Sciatic nerve (tissue), 2 donors: Measurements from ENCODE around the gene CCNY. TPM values are rescaled to one million over a fixed set of nuclear protein-coding genes. Genes with fewer than 3 reads are reported as not detected.
A peak's percentile ranks its signal among the peaks of the same experiment; 100 is the strongest.

ENCODE experiments used
- ATAC-seq: fragments of 200-7000 bp; cut with Tn5 transposase; one replicate; pipeline ENCODE4 v1.9.1; 2020; ENCODE audit warnings: mild to moderate bottlenecking, moderate library complexity
- DNase-seq: peaks from one replicate; pipeline ENCODE4 v3.0.0-alpha.2; 2020; ENCODE audit warnings: low spot score
- intact Hi-C: fragments of 100-400 bp; cut with DNase I; formaldehyde crosslinking; loops from one replicate; pipeline ENCODE4 v1.14.2; 2022
- total RNA-seq: library from RNA; stranded (reverse); fragmentation: NEBNext Ultra II Directional; extraction: Animal tissue kit (Norgen Biotek cat#: 25700); gene quantifications from one replicate; pipeline ENCODE4 v1.2.1, GENCODE V29; 2021
- donor health status: DM: no; HTN: no; CAD: no.
- donor health status: DM: no; HTN: no; CAD: no.

CCNY gene
- total RNA-seq, 1 donor from 2014 or later: 65.3 TPM

- intact Hi-C loops: no loop called here
- DNase-seq (no peak), ATAC-seq (no peak)
Measured at GRCh38 chr10:35458500-35459448, 122.5 kb downstream of the CCNY start.

DNA sequence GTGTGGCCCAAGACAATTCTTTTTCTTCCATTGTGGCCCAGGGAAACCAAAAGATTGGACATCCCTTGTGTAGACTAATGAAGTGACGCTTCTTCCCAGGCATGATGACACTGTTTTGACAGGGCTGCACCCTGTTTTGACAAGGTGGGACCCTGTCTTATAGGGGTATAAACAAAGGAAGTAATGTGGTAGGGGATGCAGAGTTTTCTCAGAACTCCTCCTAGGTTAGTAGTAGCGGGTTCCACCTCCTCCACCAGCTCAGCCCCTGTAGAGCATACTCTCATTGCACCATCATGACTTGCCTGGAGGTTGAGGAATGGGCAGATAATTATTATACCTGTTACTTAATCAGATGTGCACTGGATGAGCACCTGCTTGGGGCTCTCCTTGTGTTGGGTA is 123.1 kb downstream of the CCNY start:
- intact Hi-C loops: no loop called here
- ATAC-seq (no peak), DNase-seq (no peak)

GRCh38 chr10:35460852-35461460 is 124.6 kb downstream of the CCNY start:
- ATAC-seq: no peak
- no peak for DNase-seq
- intact Hi-C loops: no loop called here

DNA sequence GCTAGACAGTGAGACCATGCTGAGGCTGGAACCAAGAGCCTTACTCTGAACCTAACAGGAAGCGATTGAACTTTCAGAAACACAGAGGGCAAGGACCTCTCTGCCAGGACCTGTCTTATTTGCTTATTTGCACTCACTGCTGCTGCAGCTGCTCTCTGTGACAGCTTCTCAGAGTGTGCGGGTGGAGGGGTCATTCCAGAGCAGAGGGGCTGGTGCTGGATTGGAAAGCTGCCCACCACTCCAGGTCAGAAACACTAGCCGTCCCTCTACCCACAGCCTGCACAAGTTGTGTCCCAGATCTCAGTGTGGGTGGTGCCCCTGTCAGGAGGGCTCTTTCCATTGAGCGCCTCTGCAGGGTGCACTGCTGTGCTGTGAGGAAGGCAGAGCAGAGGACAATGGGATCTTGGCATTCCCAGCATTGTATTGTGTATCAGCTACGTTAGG is 126.2 kb downstream of the CCNY start:
- peak; percentile 35 for ATAC-seq
- DNase-seq: no peak
- intact Hi-C loops: no loop called here

DNA sequence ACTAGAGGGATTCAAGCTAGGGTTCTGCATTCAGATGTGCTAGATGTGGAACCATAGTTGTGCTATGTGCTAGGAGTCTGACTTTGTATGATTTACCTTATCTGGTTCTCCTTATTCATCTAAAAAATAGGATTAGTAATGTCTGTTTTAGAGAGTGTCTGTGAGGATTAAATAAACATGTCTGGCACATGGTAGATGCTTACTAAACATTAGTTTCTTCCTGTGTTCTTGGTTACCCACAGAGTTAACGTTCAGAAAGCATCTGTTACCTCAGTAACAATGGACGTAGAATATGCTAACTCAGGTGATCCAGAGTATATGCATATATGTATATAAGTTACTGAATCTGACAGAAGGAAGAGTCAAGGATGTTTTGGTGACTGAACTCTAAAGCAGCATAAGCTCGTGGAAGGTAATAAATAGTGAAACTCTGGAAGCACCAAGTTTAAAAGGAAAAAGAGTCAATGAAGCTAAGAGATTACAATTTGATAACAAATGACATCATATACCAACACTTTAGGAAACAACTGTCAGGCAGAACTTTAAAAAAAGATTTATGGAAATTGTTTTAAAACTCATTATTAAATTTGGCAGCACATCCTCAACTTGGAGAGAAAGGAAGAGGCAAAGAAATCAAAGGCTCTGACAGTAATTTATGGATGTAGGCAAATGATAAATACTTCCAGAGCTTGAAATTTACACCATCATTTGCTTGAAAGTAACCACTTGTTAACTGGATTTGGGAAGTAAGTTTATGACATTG is 127.0 kb downstream of the CCNY start:
- ATAC-seq: no peak
- intact Hi-C loops: no loop called here
- no peak for DNase-seq

GRCh38 chr10:35463878-35464277 is 127.6 kb downstream of the CCNY start:
- intact Hi-C loops: no loop called here
- no peak for DNase-seq
- ATAC-seq: no peak

DNA sequence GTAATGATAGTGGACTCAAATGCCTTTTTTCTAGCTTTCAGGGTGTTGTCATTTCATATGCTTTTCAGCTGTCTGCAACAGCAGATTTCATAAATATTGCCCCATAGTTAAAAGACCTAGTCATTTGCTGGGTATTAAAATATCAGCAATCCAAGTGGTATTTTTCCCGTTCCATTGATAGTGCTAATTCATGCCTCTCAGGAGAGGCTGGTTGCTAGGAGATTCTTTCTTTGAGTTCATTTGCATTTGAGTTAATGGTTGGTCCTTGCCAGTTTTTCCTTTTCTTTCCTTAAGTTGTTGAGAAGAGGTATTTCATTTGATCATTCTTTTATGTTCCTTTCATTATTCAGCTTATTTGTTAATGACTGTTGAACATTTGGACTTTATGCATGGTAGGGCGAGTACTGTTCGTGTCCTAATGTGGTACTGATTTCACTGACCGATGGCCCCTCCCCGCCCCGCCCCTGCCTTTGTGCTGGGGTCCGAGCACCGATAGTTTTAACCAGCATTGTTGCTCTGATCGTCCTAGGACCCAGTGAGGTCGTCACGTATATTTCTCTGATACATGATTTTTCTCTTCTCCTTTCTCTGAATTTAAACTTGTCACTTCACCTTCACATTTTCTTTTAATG is 128.6 kb downstream of the CCNY start:
- DNase-seq (no peak), ATAC-seq (no peak)
- intact Hi-C loops: no loop called here

DNA sequence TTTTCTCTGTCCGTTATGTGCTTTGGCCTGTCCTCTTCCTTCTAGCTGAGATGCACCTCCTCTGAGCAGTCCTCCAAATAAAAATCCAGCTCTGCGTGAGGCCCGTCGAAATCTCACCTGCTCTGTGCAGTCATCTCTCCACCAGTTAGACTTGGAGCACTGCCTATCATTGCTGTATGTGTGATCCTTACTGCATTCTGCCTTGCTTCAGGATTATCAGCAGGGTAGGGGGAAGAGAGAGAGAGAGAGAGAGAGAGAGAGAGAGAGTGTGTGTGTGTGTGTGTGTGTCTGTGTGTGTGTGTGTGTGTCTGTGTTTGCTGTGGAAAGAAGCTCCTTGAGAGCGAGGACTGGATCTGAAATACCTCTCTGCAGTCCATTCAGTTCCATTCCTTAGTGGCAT is 129.4 kb downstream of the CCNY start:
- no peak for DNase-seq
- no peak for ATAC-seq
- intact Hi-C loops: no loop called here

GRCh38 chr10:35466170-35466569 is 129.9 kb downstream of the CCNY start:
- intact Hi-C loops: no loop called here
- DNase-seq (no peak), ATAC-seq (no peak)

DNA sequence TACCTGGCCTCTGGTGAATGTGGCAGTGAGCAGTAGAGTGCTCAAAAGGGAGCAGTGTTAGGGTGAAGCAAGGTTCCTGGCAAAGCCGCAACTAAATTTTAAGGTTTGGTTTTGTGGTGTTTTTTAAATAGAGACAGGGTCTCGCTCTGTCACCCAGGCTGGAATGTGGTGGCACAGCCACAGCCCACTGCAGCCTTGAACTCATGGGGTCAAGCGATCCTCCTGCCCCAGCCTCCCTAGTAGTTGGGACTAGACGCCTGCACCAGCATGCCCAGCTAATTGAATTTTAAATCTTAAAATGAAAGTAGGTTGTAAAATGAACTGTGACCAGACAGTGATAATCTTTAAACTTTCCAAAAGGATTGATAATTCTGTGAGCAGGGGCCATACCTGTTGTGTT is 130.4 kb downstream of the CCNY start:
- ATAC-seq (no peak), DNase-seq (no peak)
- intact Hi-C loops: no loop called here

- intact Hi-C loops: no loop called here
- no peak for DNase-seq
- no peak for ATAC-seq
Measured at GRCh38 chr10:35467186-35467585, 130.9 kb downstream of the CCNY start.

GRCh38 chr10:35470248-35470924 is 134.1 kb downstream of the CCNY start:
- ATAC-seq (peak; percentile 59), DNase-seq (no peak)
- intact Hi-C loops: no loop called here

DNA sequence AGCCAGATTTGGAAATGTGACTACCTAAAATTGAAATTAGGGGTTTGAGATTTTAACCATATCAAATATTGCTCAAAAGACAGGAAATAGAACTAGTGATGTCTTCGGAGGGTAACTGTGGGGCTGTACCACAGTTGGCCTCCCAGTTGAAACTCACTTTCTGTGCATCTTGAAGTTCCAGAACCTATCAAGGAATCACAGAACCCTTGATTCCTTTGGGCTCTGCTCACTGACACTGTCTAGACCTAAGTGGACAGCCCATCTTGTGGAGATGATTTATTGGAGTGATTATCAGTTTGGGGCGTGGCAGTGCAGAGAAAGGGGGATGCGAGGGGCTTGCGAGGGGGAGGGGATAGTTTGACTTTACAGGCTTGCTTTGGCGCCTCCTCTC is 134.6 kb downstream of the CCNY start:
- no peak for DNase-seq
- intact Hi-C loops: no loop called here
- ATAC-seq: no peak

DNA sequence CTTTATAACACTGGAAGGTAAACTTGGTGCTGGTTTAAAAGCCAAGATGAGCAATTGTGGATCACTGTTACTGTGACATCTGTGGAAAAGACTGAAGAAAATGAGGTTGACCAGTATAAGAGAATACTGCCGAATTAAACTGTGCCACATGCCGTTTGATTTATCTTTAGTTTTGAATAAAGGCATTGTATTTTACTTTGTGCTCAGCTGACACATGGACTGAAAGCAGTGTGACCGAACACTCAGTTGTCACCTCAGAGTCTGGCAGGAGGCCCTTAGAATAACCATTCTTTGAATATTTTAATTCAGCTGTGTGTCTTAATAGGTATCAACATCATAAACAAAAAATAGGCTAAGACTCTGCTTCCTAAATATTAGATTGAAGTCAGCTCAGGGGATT is 135.1 kb downstream of the CCNY start:
- DNase-seq (no peak), ATAC-seq (peak; percentile 20)
- intact Hi-C loops: no loop called here

GRCh38 chr10:35480142-35480541 is 143.8 kb downstream of the CCNY start:
- ATAC-seq: no peak
- no peak for DNase-seq
- intact Hi-C loops: no loop called here

- DNase-seq (no peak), ATAC-seq (no peak)
- intact Hi-C loops: no loop called here
Measured at GRCh38 chr10:35481413-35481812, 145.1 kb downstream of the CCNY start.

- DNase-seq (no peak), ATAC-seq (no peak)
- intact Hi-C loops: no loop called here
Measured at GRCh38 chr10:35486297-35486990, 150.1 kb downstream of the CCNY start.

DNA sequence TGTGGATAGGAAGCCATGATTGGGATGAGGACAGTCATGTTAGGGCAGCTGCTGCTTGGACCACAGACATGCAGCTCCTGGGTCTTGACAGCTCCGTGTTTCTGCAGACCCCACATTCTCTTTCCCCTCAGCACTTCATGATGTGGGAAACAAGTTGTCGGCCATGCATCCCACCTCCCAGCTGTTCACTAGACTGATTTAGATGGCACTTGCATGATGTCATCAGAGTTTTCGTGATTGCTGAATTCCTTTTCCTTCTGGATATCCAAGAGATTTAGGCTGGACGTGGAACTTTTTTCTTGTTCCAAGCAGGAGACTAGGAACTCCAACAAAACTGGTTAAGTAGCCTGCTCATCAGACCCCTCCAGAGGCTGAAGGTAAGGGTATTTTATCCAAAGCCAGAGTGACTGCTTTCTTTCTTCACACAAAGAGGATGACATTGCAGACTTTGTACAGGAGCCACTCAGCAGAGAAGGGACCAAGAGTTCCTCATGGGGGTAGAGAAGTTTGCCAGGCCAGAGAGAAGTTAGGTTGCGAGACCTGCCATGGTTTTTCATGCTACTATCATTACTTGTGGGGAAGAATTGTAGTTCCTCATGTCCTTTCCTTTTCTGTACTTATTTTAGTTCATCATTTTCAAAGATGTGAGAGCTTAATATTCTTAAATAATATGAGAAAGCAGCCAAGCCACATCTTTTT is 151.2 kb downstream of the CCNY start:
- ATAC-seq (peak; percentile 45), DNase-seq (no peak)
- intact Hi-C loops: no loop called here
